Measurements from ENCODE around the gene SPART. TPM values are rescaled to one million over a fixed set of nuclear protein-coding genes. Genes with fewer than 3 reads are reported as not detected.

The SPART gene
- total RNA-seq, 6 experiments from 2014 or later = 8.1 to 16.4 (median 9.5) TPM

GRCh38 chr13:36282821-36283432 is 63.3 kb downstream of the SPART start:
- Histone ChIP-seq H3K27me3 (no peaks in the 10 kb centered on the region), H3K4me3 (no peak overlapping the region), H3K36me3 (no peaks in the 10 kb centered on the region), H3K9me3 (no peaks in the 10 kb centered on the region), H3K4me1 (no peaks in the 10 kb centered on the region), H3K27ac (no peak overlapping the region)
- no peak for TF ChIP-seq POLR2A (IDR thresholded peaks at IDR 0.05)
- TF ChIP-seq CTCF (IDR thresholded peaks at IDR 0.05) = peak; percentile 81 to 86 (median 82)
- 37% methylated on average over 6 of the region's 6 CpGs for WGBS (ENCODE audit: insufficient coverage, low coverage, low lambda C conversion rate, missing lambda C conversion rate)
- intact Hi-C loops (cut with DNase I) = no loop called here
- ATAC-seq (peak; percentile 72 to 78 (median 76)), DNase-seq (no peak)

GRCh38 chr13:36275190-36276002 is 70.8 kb downstream of the SPART start:
- DNase-seq = no peak
- ATAC-seq = peak; percentile 35 to 66 (median 56)
- intact Hi-C loops (cut with DNase I) = loop anchor here in 1 of 2 donors (10.0 kb wide), 1 partner anchor 301 kb away; no protein-coding TSS in a partner anchor
- WGBS (ENCODE audit: insufficient coverage, low coverage, low lambda C conversion rate, missing lambda C conversion rate) = 55% methylated on average over 3 of the region's 3 CpGs
- H3K9me3 ChIP-seq = no peaks in the 10 kb centered on the region
- no peaks in the 10 kb centered on the region for H3K4me1 ChIP-seq
- no peaks in the 10 kb centered on the region for H3K27me3 ChIP-seq
- H3K4me3 ChIP-seq = no peak overlapping the region
- H3K27ac ChIP-seq = no peak overlapping the region
- TF ChIP-seq CTCF (IDR thresholded peaks at IDR 0.05) (peak; percentile 52 to 54 (median 54)), POLR2A (IDR thresholded peaks at IDR 0.05) (no peak)
- no peaks in the 10 kb centered on the region for H3K36me3 ChIP-seq

- DNase-seq (no peak), ATAC-seq (no peak)
- Histone ChIP-seq H3K27me3 (no peaks in the 10 kb centered on the region), H3K4me3 (no peak overlapping the region), H3K36me3 (no peaks in the 10 kb centered on the region), H3K9me3 (no peaks in the 10 kb centered on the region), H3K27ac (no peak overlapping the region), H3K4me1 (no peaks in the 10 kb centered on the region)
- intact Hi-C loops (cut with DNase I) = loop anchor here in 1 of 2 donors (10.0 kb wide), 1 partner anchor 299 kb away; no protein-coding TSS in a partner anchor
- TF ChIP-seq CTCF (IDR thresholded peaks at IDR 0.05) (no peak), POLR2A (IDR thresholded peaks at IDR 0.05) (no peak)
- 64% methylated on average over 2 of the region's 2 CpGs for WGBS (ENCODE audit: insufficient coverage, low coverage, low lambda C conversion rate, missing lambda C conversion rate)
Measured at GRCh38 chr13:36273431-36273830, 72.8 kb downstream of the SPART start.

- TF ChIP-seq CTCF (IDR thresholded peaks at IDR 0.05) = no peak
- no peaks in the 10 kb centered on the region for H3K36me3 ChIP-seq
- no peak for DNase-seq
- H3K4me3 ChIP-seq = no peak overlapping the region
- H3K9me3 ChIP-seq = no peaks in the 10 kb centered on the region
- H3K27me3 ChIP-seq = no peaks in the 10 kb centered on the region
- no peaks in the 10 kb centered on the region for H3K4me1 ChIP-seq
- no peak overlapping the region for H3K27ac ChIP-seq
- no peak for ATAC-seq
- intact Hi-C loops (cut with DNase I) = loop anchor here in 1 of 2 donors (10.0 kb wide), 1 partner anchor 277 kb away; no protein-coding TSS in a partner anchor
Measured at GRCh38 chr13:36261976-36262375, 84.2 kb downstream of the SPART start.

Measured in right lobe of liver (tissue), 6 donors.